ENCODE measurements around the gene F13B.

GRCh38 chr1:197017558-197018146 is 49.4 kb downstream of the F13B start:
- TF ChIP-seq CTCF (IDR thresholded peaks at IDR 0.05; ENCODE audit: poor library complexity) (no peak), EZH2 (IDR thresholded peaks at IDR 0.05; ENCODE audit: borderline replicate concordance) (no peak)
